ENCODE results near the gene TOP3B. TPM values are rescaled to one million over a fixed set of nuclear protein-coding genes. Genes with fewer than 3 reads are reported as not detected.

TOP3B gene
- polyA plus RNA-seq, 1 donor from 2014 or later: 33.7 TPM

- no peaks in the 10 kb centered on the region for H3F3A ChIP-seq (ENCODE audit: insufficient read depth, low read length, poor library complexity, severe bottlenecking)
- no peak overlapping the region for H3K4me2 ChIP-seq (ENCODE audit: low read length)
- no peaks in the 10 kb centered on the region for H3K79me2 ChIP-seq (replicated peaks; ENCODE audit: insufficient read depth, low read length)
- no peak overlapping the region for H3K27ac ChIP-seq (ENCODE audit: low read length)
- H3K4me3 ChIP-seq (ENCODE audit: low read length): no peak overlapping the region
- no peak overlapping the region for H2AFZ ChIP-seq (ENCODE audit: low read depth, low read length)
- H3K9me2 ChIP-seq (ENCODE audit: insufficient read depth, low read length): no peaks in the 10 kb centered on the region
- no peaks in the 10 kb centered on the region for H3K9me3 ChIP-seq (ENCODE audit: low read length)
- no peaks in the 10 kb centered on the region for H4K20me1 ChIP-seq (ENCODE audit: insufficient read depth)
- H3K9ac ChIP-seq (ENCODE audit: low read length): no peak overlapping the region
- TF ChIP-seq POLR2AphosphoS5 (IDR thresholded peaks at IDR 0.05): no peak
- TF ChIP-seq SMC3 (conservative IDR thresholded peaks at IDR 0.05; ENCODE audit: poor library complexity): no peak
- no peaks in the 10 kb centered on the region for H3K36me3 ChIP-seq (ENCODE audit: insufficient read depth, low read length)
- no peaks in the 10 kb centered on the region for H3K27me3 ChIP-seq (ENCODE audit: insufficient read depth, low read depth, low read length)
These were observed 23.5 kb upstream of the TOP3B start for GRCh38 chr22:22005945-22006595.

- Histone ChIP-seq H3K79me2 (replicated peaks; ENCODE audit: insufficient read depth, low read length) (no peaks in the 10 kb centered on the region), H3K4me2 (ENCODE audit: low read length) (no peak overlapping the region), H3K36me3 (ENCODE audit: insufficient read depth, low read length) (no peaks in the 10 kb centered on the region), H3K9ac (ENCODE audit: low read length) (no peak overlapping the region), H3K9me3 (ENCODE audit: low read length) (no peaks in the 10 kb centered on the region), H3K27ac (ENCODE audit: low read length) (no peak overlapping the region), H3K4me3 (ENCODE audit: low read length) (no peak overlapping the region), H3F3A (ENCODE audit: insufficient read depth, low read length, poor library complexity, severe bottlenecking) (no peaks in the 10 kb centered on the region), H3K27me3 (ENCODE audit: insufficient read depth, low read depth, low read length) (no peaks in the 10 kb centered on the region), H2AFZ (ENCODE audit: low read depth, low read length) (no peak overlapping the region), H3K9me2 (ENCODE audit: insufficient read depth, low read length) (no peaks in the 10 kb centered on the region), H4K20me1 (ENCODE audit: insufficient read depth) (no peaks in the 10 kb centered on the region)
- TF ChIP-seq MXI1 (conservative IDR thresholded peaks at IDR 0.05; ENCODE audit: poor library complexity, severe bottlenecking) (no peak), TAF1 (IDR thresholded peaks at IDR 0.05; ENCODE audit: low read depth) (no peak), POLR2AphosphoS5 (IDR thresholded peaks at IDR 0.05) (no peak), SMC3 (conservative IDR thresholded peaks at IDR 0.05; ENCODE audit: poor library complexity) (no peak), RAD21 (conservative IDR thresholded peaks at IDR 0.05) (no peak), REST (IDR thresholded peaks at IDR 0.05; ENCODE audit: borderline replicate concordance) (no peak), CTCF (IDR thresholded peaks at IDR 0.05; ENCODE audit: poor library complexity, severe bottlenecking) (no peak), EP300 (conservative IDR thresholded peaks at IDR 0.05; ENCODE audit: poor library complexity, severe bottlenecking) (no peak)
These were observed 20.6 kb upstream of the TOP3B start for GRCh38 chr22:22003233-22003632.

- no peak overlapping the region for H3K27ac ChIP-seq (ENCODE audit: low read length)
- H3F3A ChIP-seq (ENCODE audit: insufficient read depth, low read length, poor library complexity, severe bottlenecking): no peaks in the 10 kb centered on the region
- no peak for TF ChIP-seq SMC3 (conservative IDR thresholded peaks at IDR 0.05; ENCODE audit: poor library complexity)
- TF ChIP-seq TAF1 (IDR thresholded peaks at IDR 0.05; ENCODE audit: low read depth): no peak
- no peak for TF ChIP-seq MXI1 (conservative IDR thresholded peaks at IDR 0.05; ENCODE audit: poor library complexity, severe bottlenecking)
- no peak for TF ChIP-seq REST (IDR thresholded peaks at IDR 0.05; ENCODE audit: borderline replicate concordance)
- TF ChIP-seq EZH2 (IDR thresholded peaks at IDR 0.05; ENCODE audit: borderline replicate concordance, insufficient read depth, low read length, poor library complexity, severe bottlenecking): no peak
- no peak for TF ChIP-seq RAD21 (conservative IDR thresholded peaks at IDR 0.05)
- no peak for TF ChIP-seq POLR2AphosphoS5 (IDR thresholded peaks at IDR 0.05)
- TF ChIP-seq EP300 (conservative IDR thresholded peaks at IDR 0.05; ENCODE audit: poor library complexity, severe bottlenecking): no peak
- no peak for TF ChIP-seq CTCF (IDR thresholded peaks at IDR 0.05; ENCODE audit: poor library complexity, severe bottlenecking)
- no peaks in the 10 kb centered on the region for H4K20me1 ChIP-seq (ENCODE audit: insufficient read depth)
- H3K27me3 ChIP-seq (ENCODE audit: insufficient read depth, low read depth, low read length): no peaks in the 10 kb centered on the region
- no peaks in the 10 kb centered on the region for H3K79me2 ChIP-seq (replicated peaks; ENCODE audit: insufficient read depth, low read length)
- no peak overlapping the region for H2AFZ ChIP-seq (ENCODE audit: low read depth, low read length)
- no peaks in the 10 kb centered on the region for H3K9me2 ChIP-seq (ENCODE audit: insufficient read depth, low read length)
- no peak overlapping the region for H3K9ac ChIP-seq (ENCODE audit: low read length)
- no peaks in the 10 kb centered on the region for H3K9me3 ChIP-seq (ENCODE audit: low read length)
- H3K36me3 ChIP-seq (ENCODE audit: insufficient read depth, low read length): no peaks in the 10 kb centered on the region
- no peak overlapping the region for H3K4me2 ChIP-seq (ENCODE audit: low read length)
- H3K4me3 ChIP-seq (ENCODE audit: low read length): no peak overlapping the region
These were observed 20.0 kb upstream of the TOP3B start for GRCh38 chr22:22002526-22003055.

All from neural cell (in vitro differentiated cells).